PC-9 (cell line): Measurements from ENCODE around the gene SERPINB11. TPM values are rescaled to one million over a fixed set of nuclear protein-coding genes. Genes with fewer than 3 reads are reported as not detected.

Experiments used
- BruUV-seq: library from RNA; stranded (reverse); fragments of 400-500 nt; replicated peaks from 2 replicates; lab custom pipeline; 2021; lab: Mats Ljungman, UMichigan
- CTCF ChIA-PET: fragments of 300-600 bp; sonication (Branson Sonifier 250); formaldehyde crosslinking; loops from one replicate; lab custom pipeline; 2022; ENCODE audit warnings: antibody characterized with exemption; lab: Charles Lee
- POLR2A ChIA-PET: fragments of 300-600 bp; sonication (Branson Sonifier 250); formaldehyde crosslinking; loops from one replicate; lab custom pipeline; 2022; ENCODE audit warnings: antibody characterized with exemption; ENCODE audit not compliant: unreplicated experiment; lab: Charles Lee
- DNase-seq, 2 experiments: peaks; one replicate each; pipeline versions ENCODE4 v3.0.0 to v3.0.0-alpha.2; 2015 to 2022; ENCODE audit warnings: mixed read lengths in 1 of 2
- H2AFZ ChIP-seq: fragments of 200-600 bp; sonication (generic); 2 replicates; pipeline ENCODE4 v1.8.1; 2017; ENCODE audit warnings: antibody characterized with exemption
- H3F3A ChIP-seq: fragments of 200-600 bp; sonication (generic); 2 replicates; pipeline ENCODE4 v1.8.1; 2017; ENCODE audit warnings: antibody characterized with exemption, mild to moderate bottlenecking, low read depth; ENCODE audit not compliant: insufficient read depth
- H3K27ac ChIP-seq: fragments of 200-600 bp; sonication (generic); 2 replicates; pipeline ENCODE4 v1.6.1; 2016; ENCODE audit warnings: mixed run types
- H3K27me3 ChIP-seq: fragments of 200-600 bp; sonication (generic); 2 replicates; pipeline ENCODE4 v1.6.1; 2016; ENCODE audit warnings: low read depth, mixed run types; ENCODE audit not compliant: insufficient read depth
- H3K36me3 ChIP-seq: fragments of 200-600 bp; sonication (generic); 2 replicates; pipeline ENCODE4 v1.6.1; 2016; ENCODE audit warnings: low read depth, mixed run types
- H3K4me1 ChIP-seq: fragments of 200-600 bp; sonication (generic); replicated peaks from 2 replicates; pipeline ENCODE4 v1.6.1; 2016; ENCODE audit warnings: mixed run types; ENCODE audit not compliant: insufficient read depth
- H3K4me2 ChIP-seq: fragments of 200-600 bp; sonication (generic); 2 replicates; pipeline ENCODE4 v1.6.1; 2017; ENCODE audit warnings: mixed run types
- H3K4me3 ChIP-seq: fragments of 200-600 bp; sonication (generic); 2 replicates; pipeline ENCODE4 v1.6.1; 2016; ENCODE audit warnings: mixed run types
- H3K79me2 ChIP-seq: fragments of 200-600 bp; sonication (generic); 2 replicates; pipeline ENCODE4 v1.6.1; 2017; ENCODE audit warnings: low read depth, mixed run types
- H3K9me2 ChIP-seq: fragments of 200-600 bp; sonication (generic); 2 replicates; pipeline ENCODE4 v1.8.1; 2017; ENCODE audit warnings: mild to moderate bottlenecking; ENCODE audit not compliant: insufficient read depth
- H3K9me3 ChIP-seq: fragments of 200-600 bp; sonication (generic); 2 replicates; pipeline ENCODE4 v1.8.1; 2016; ENCODE audit warnings: low read depth; ENCODE audit not compliant: insufficient read depth
- H4K20me1 ChIP-seq: fragments of 200-600 bp; sonication (generic); 2 replicates; pipeline ENCODE4 v1.8.1; 2017; ENCODE audit not compliant: insufficient read depth
- CTCF ChIP-seq: fragments of 200-600 bp; sonication (generic); conservative IDR thresholded peaks from 2 replicates; pipeline ENCODE4 v1.6.1; 2017; ENCODE audit warnings: mixed run types, antibody characterized with exemption, mild to moderate bottlenecking, moderate library complexity
- EZH2 ChIP-seq: fragments of 200-600 bp; sonication (generic); IDR thresholded peaks from 2 replicates; pipeline ENCODE4 v1.8.0; 2017; ENCODE audit warnings: antibody characterized with exemption, low read depth
- intact Hi-C: fragments of 100-400 bp; cut with micrococcal nuclease; formaldehyde crosslinking; loops from one replicate; pipeline ENCODE4 v1.10.0; 2022; ENCODE audit not compliant: unreplicated experiment
- total RNA-seq: library from RNA; stranded (reverse); gene quantifications from 2 replicates; pipeline ENCODE4 v1.2.3, GENCODE V29; 2021

Gene SERPINB11
- total RNA-seq, 1 experiment from 2014 or later, result not detected

- POLR2A ChIA-PET, result no interaction called here
Measured at GRCh38 chr18:63747006-63747405, 44.2 kb downstream of the SERPINB11 start.

GRCh38 chr18:63749489-63749888 is 46.7 kb downstream of the SERPINB11 start:
- TF ChIP-seq CTCF (no peak), EZH2 (no peak)
- ChIA-PET POLR2A (no interaction called here), CTCF (interaction anchor here (0.6 kb wide), 1 partner anchor 94 kb away, joined by 3 read pairs; no protein-coding TSS in a partner anchor)
- Histone ChIP-seq H3K9me2 (no peaks in the 10 kb centered on the region), H3K27me3 (no peaks in the 10 kb centered on the region), H2AFZ (no peak overlapping the region), H3K4me1 (no peaks in the 10 kb centered on the region), H4K20me1 (no peaks in the 10 kb centered on the region), H3F3A (no peaks in the 10 kb centered on the region), H3K27ac (no peak overlapping the region), H3K36me3 (no peaks in the 10 kb centered on the region), H3K79me2 (no peaks in the 10 kb centered on the region), H3K4me3 (no peak overlapping the region), H3K9me3 (no peaks in the 10 kb centered on the region; the same call in 1 of the 2 replicates), H3K4me2 (no peak overlapping the region)
- no peak for DNase-seq
- intact Hi-C loops, result no loop called here
- BruUV-seq, result no TSS peak

More at GRCh38 chr18:63747006-63747405, 44.2 kb downstream of the SERPINB11 start:
- H3K4me1 ChIP-seq, result no peaks in the 10 kb centered on the region
- H4K20me1 ChIP-seq, result no peaks in the 10 kb centered on the region
- intact Hi-C loops, result no loop called here
- no peaks in the 10 kb centered on the region for H3K79me2 ChIP-seq
- BruUV-seq, result no TSS peak
- no peaks in the 10 kb centered on the region for H3K36me3 ChIP-seq
- no peak overlapping the region for H2AFZ ChIP-seq
- H3K4me2 ChIP-seq, result no peak overlapping the region
- no peak for TF ChIP-seq CTCF
- TF ChIP-seq EZH2, result no peak
- no peak for DNase-seq
- no peak overlapping the region for H3K4me3 ChIP-seq
- H3K9me2 ChIP-seq, result no peaks in the 10 kb centered on the region
- no peak overlapping the region for H3K27ac ChIP-seq
- H3K9me3 ChIP-seq, result no peaks in the 10 kb centered on the region
- H3K27me3 ChIP-seq, result no peaks in the 10 kb centered on the region
- CTCF ChIA-PET, result no interaction called here
- H3F3A ChIP-seq, result no peaks in the 10 kb centered on the region

GRCh38 chr18:63752636-63753035 is 49.9 kb downstream of the SERPINB11 start:
- no peak for DNase-seq
- no peaks in the 10 kb centered on the region for H4K20me1 ChIP-seq
- no peak overlapping the region for H3K4me3 ChIP-seq
- H3F3A ChIP-seq, result no peaks in the 10 kb centered on the region
- no peak overlapping the region for H3K27ac ChIP-seq
- no peaks in the 10 kb centered on the region for H3K9me2 ChIP-seq
- no peaks in the 10 kb centered on the region; the same call in 1 of the 2 replicates for H3K9me3 ChIP-seq
- H3K79me2 ChIP-seq, result no peaks in the 10 kb centered on the region
- H3K4me1 ChIP-seq, result no peaks in the 10 kb centered on the region
- H3K36me3 ChIP-seq, result no peaks in the 10 kb centered on the region
- H3K4me2 ChIP-seq, result no peak overlapping the region
- no peaks in the 10 kb centered on the region for H3K27me3 ChIP-seq
- CTCF ChIA-PET, result no interaction called here
- BruUV-seq, result no TSS peak
- TF ChIP-seq CTCF, result no peak
- TF ChIP-seq EZH2, result no peak
- intact Hi-C loops, result no loop called here
- H2AFZ ChIP-seq, result no peak overlapping the region
- POLR2A ChIA-PET, result no interaction called here
